Thymus (tissue), 11 donors: ENCODE results near the gene RSPH4A. TPM values are rescaled to one million over a fixed set of nuclear protein-coding genes. Genes with fewer than 3 reads are reported as not detected.

Source experiments
- DNase-seq, 9 donors: peaks; one replicate each; pipeline ENCODE4 v3.0.0-alpha.2; 2013; ENCODE audit warnings: low spot score in 9 of 9, low read depth in 6 of 9, missing footprints in 1 of 9
- H3K27ac ChIP-seq, 2 donors: one replicate each; pipeline ENCODE4 v1.5.1; 2013; ENCODE audit warnings: control low read depth in 1 of 2, low read depth in 1 of 2, low read length in 1 of 2, mild to moderate bottlenecking in 1 of 2, moderate library complexity in 1 of 2
- H3K27me3 ChIP-seq, 2 donors: one replicate each; pipeline ENCODE4 v1.5.1; 2013; ENCODE audit warnings: low read length in 1 of 2; ENCODE audit not compliant: control insufficient read depth in 2 of 2, insufficient read depth in 1 of 2
- H3K36me3 ChIP-seq, 2 donors: one replicate each; pipeline ENCODE4 v1.5.1; 2013; ENCODE audit warnings: low read length in 1 of 2, mild to moderate bottlenecking in 1 of 2, moderate library complexity in 1 of 2; ENCODE audit not compliant: control insufficient read depth in 2 of 2, insufficient read depth in 2 of 2
- H3K4me1 ChIP-seq, 2 donors: one replicate each; pipeline ENCODE4 v1.5.1; 2013; ENCODE audit warnings: low read length in 2 of 2; ENCODE audit not compliant: control insufficient read depth in 2 of 2, insufficient read depth in 2 of 2
- H3K4me3 ChIP-seq, 2 donors: one replicate each; pipeline ENCODE4 v1.5.1; 2013; ENCODE audit warnings: low read length in 2 of 2, control low read depth in 1 of 2, mild to moderate bottlenecking in 1 of 2
- H3K9me3 ChIP-seq, 2 donors: one replicate each; pipeline ENCODE4 v1.5.1; 2013; ENCODE audit warnings: low read length in 1 of 2, mild to moderate bottlenecking in 1 of 2; ENCODE audit not compliant: control insufficient read depth in 2 of 2, insufficient read depth in 1 of 2
- WGBS: extraction: QIAGEN DNeasy Blood & Tissue Kit; methylation state at CpG from one replicate; pipeline ENCODE4 v1.1.7; 2013; 5-methylcytosine and 5-hydroxymethylcytosine counted together
- polyA plus RNA-seq: library from polyadenylated mRNA; stranded (reverse); fragments of 200-250 nt; gene quantifications from one replicate; pipeline ENCODE4 v1.2.3, GENCODE V29; 2013
- total RNA-seq: library from RNA; stranded (reverse); fragments of 120-200 nt; gene quantifications from one replicate; pipeline ENCODE4 v1.2.4, GENCODE V29; 2013
- donor health status: healthy.

The RSPH4A gene
- total and polyA plus RNA-seq, 2 donors = 0.38 to 0.89 TPM

- no peaks in the 10 kb centered on the region for H3K36me3 ChIP-seq
- H3K4me1 ChIP-seq = no peaks in the 10 kb centered on the region
- peaks cover 0 to 3% of the 10 kb centered on the region in 2 donors for H3K27me3 ChIP-seq
- H3K27ac ChIP-seq = no peak overlapping the region
- H3K9me3 ChIP-seq = no peaks in the 10 kb centered on the region
- no peak for DNase-seq
- no peak overlapping the region for H3K4me3 ChIP-seq
- 94% methylated on average over 1 of the region's 1 CpG for WGBS
Observed at GRCh38 chr6:116676021-116676420, 59.7 kb downstream of the RSPH4A start.

DNA sequence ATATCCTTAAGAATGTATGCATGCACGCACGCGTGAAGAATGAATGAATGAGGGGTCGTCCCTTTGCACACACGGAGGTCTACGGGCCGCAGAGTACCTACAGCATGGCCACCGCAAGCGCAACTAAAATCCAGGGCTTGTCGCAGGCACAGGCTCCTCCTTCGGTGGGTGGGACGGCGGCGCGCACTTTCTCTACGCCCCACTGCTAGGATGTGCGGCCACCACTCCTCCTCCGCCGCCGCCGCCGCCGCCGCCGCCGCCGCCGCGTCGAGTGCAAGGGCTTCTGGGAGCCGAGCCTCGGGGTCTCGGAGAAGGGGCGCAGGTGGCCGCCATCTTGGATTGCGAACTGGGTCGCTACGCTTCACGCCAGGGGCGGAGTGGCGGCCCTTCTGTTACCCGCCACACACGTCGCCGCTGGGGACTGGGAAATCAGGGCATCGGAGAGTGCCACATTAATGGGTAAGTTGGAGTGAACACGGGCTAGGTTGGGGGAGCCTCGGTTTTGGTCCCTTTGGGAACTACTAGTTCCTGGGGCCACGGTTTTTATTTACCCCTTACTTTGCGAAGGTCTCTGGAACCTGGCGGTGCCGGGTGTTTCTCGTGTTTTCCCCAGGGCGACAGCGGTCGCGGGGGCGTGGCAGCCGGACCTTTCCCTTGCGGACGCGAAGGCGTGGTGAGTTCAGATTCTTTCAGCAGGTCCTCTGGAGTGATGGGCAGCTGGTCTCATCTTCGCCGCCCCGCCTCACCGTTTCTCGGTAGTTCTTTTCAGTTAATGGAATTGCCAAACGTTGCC, 64.8 kb downstream of the RSPH4A start, which contains the start of gene KPNA5:
Gene KPNA5, plus strand, starts transcription at position 332 of the 793 bp plus-strand sequence. Its CDS starts 124 bp downstream, at position 456.
- H3K4me1 ChIP-seq = peaks cover 0 to 9% of the 10 kb centered on the region in 2 donors
- WGBS = under 1% methylated on average over 69 of the region's 69 CpGs
- H3K27me3 ChIP-seq = no peaks in the 10 kb centered on the region
- DNase-seq = peak; percentile 64 to 96 (median 87)
- H3K4me3 ChIP-seq = peak within 1 kb of the TSS; percentile 76 to 94
- peaks cover 4 to 5% of the 10 kb centered on the region in 2 donors for H3K36me3 ChIP-seq
- H3K27ac ChIP-seq = peak within 1 kb of the TSS; percentile 91 to 93
- no peaks in the 10 kb centered on the region for H3K9me3 ChIP-seq

DNA sequence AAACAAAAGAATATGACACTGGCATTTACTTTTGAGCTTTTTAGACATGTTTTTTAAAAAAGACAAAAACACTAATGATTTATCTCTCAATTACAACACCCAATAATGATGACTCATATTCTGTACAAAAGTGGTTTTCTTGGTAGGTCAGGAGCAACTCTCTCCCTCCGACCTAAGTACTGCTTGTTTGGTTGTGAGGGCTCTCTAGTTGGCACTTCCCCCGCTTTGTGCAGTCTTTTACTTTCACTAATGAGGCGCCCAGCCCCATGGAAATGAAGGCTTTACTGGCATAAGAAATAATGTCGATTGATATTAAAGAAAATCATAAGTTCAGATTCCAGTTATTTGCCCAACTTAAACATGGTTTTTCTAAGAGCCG, 66.0 kb downstream of the RSPH4A start:
- H3K9me3 ChIP-seq = no peaks in the 10 kb centered on the region
- DNase-seq = peak in 3 of 9 donors; percentile 5 to 41 (median 21)
- H3K4me3 ChIP-seq = peak overlapping the region; percentile 76 to 94
- peaks cover 0 to 9% of the 10 kb centered on the region in 2 donors for H3K4me1 ChIP-seq
- WGBS = 25% methylated on average over 5 of the region's 5 CpGs
- H3K27me3 ChIP-seq = no peaks in the 10 kb centered on the region
- peaks cover 4 to 5% of the 10 kb centered on the region in 2 donors for H3K36me3 ChIP-seq
- peak overlapping the region in 1 of 2 donors; percentile 50 for H3K27ac ChIP-seq

Other genes with a start within 250 kb of the RSPH4A start
- 23.8 TPM for gene DSE, start 245.5 kb upstream of the RSPH4A start, total RNA-seq
- 12.8 TPM for gene DSE, start 245.5 kb upstream of the RSPH4A start, polyA plus RNA-seq
- gene CALHM6, start 155.1 kb upstream of the RSPH4A start, total RNA-seq = 43.4 TPM
- gene CALHM6, start 155.1 kb upstream of the RSPH4A start, polyA plus RNA-seq = 45.3 TPM
- 0.33 TPM for gene CALHM5, start 104.8 kb upstream of the RSPH4A start, total RNA-seq
- 0.62 TPM for gene CALHM5, start 104.8 kb upstream of the RSPH4A start, polyA plus RNA-seq
- 0.14 TPM for gene TRAPPC3L, start 70.8 kb upstream of the RSPH4A start, total RNA-seq
- gene TRAPPC3L, start 70.8 kb upstream of the RSPH4A start, polyA plus RNA-seq = 0.18 TPM
- gene CALHM4, start 62.7 kb upstream of the RSPH4A start, total RNA-seq = not detected
- 0.14 TPM for gene CALHM4, start 62.7 kb upstream of the RSPH4A start, polyA plus RNA-seq
- gene RWDD1, start 45.0 kb upstream of the RSPH4A start, total RNA-seq = 67.0 TPM
- 90.6 TPM for gene RWDD1, start 45.0 kb upstream of the RSPH4A start, polyA plus RNA-seq
- 21.3 TPM for gene ZUP1, start 52.3 kb downstream of the RSPH4A start, total RNA-seq
- gene ZUP1, start 52.3 kb downstream of the RSPH4A start, polyA plus RNA-seq = 24.3 TPM
- 23.6 TPM for gene KPNA5, start 64.7 kb downstream of the RSPH4A start, total RNA-seq
- gene KPNA5, start 64.7 kb downstream of the RSPH4A start, polyA plus RNA-seq = 7.3 TPM
- 2.5 TPM for gene FAM162B, start 149.2 kb downstream of the RSPH4A start, total RNA-seq
- 1.9 TPM for gene FAM162B, start 149.2 kb downstream of the RSPH4A start, polyA plus RNA-seq
- gene GPRC6A, start 212.6 kb downstream of the RSPH4A start, total RNA-seq = 0.05 TPM
- 0.02 TPM for gene GPRC6A, start 212.6 kb downstream of the RSPH4A start, polyA plus RNA-seq